ENCODE results near the gene A2M.
"Not testable (repeated sequence)": the region's sequence is repeated elsewhere in the genome, so short reads cannot be mapped to it uniquely, and the experiment has no call there.

Gene A2M

GRCh38 chr12:9144730-9145106 is 29.0 kb upstream of the A2M start:
- H3K9ac ChIP-seq (ENCODE audit: low read length) = no peak overlapping the region
- no peak overlapping the region for H3K4me3 ChIP-seq (ENCODE audit: low read length)
- H3K4me2 ChIP-seq (ENCODE audit: low read depth, low read length) = no peak overlapping the region
- no peaks in the 10 kb centered on the region for H3K9me2 ChIP-seq (replicated peaks; ENCODE audit: insufficient read depth, low read length)
- 0 out of 2 replicates have a peak, but pooled peaks cover 10% of the 10 kb centered on the region for H3K4me1 ChIP-seq (ENCODE audit: low read length)
- H2AFZ ChIP-seq (ENCODE audit: low read length) = no peak overlapping the region
- H3K36me3 ChIP-seq (replicated peaks; ENCODE audit: insufficient read depth, low read length) = no peaks in the 10 kb centered on the region
- no peaks in the 10 kb centered on the region for H3F3A ChIP-seq (ENCODE audit: insufficient read depth, low read length)
- no peaks in the 10 kb centered on the region for H3K79me2 ChIP-seq (ENCODE audit: low read length)
- TF ChIP-seq EZH2phosphoT487 (IDR thresholded peaks at IDR 0.05; ENCODE audit: low read length) = no peak
- no peak for TF ChIP-seq CTCF (IDR thresholded peaks at IDR 0.05; ENCODE audit: low read length)
- no peak for TF ChIP-seq EZH2 (optimal IDR thresholded peaks at IDR 0.05; ENCODE audit: low read depth, low read length)
- H3K27me3 ChIP-seq (replicated peaks; ENCODE audit: insufficient read depth, low read length) = no peaks in the 10 kb centered on the region
- DNase-seq = no peak
- H3K27ac ChIP-seq (ENCODE audit: low read length) = no peak overlapping the region
- no peaks in the 10 kb centered on the region for H4K20me1 ChIP-seq (ENCODE audit: insufficient read depth, low read length)
- H3K9me3 ChIP-seq (replicated peaks; ENCODE audit: insufficient read depth, low read length) = no peaks in the 10 kb centered on the region

GRCh38 chr12:9143929-9144729 is 28.4 kb upstream of the A2M start:
- H3K9ac ChIP-seq (ENCODE audit: low read length) = no peak overlapping the region
- H3K4me2 ChIP-seq (ENCODE audit: low read depth, low read length) = no peak overlapping the region
- H3K27me3 ChIP-seq (replicated peaks; ENCODE audit: insufficient read depth, low read length) = no peaks in the 10 kb centered on the region
- H3K9me3 ChIP-seq (replicated peaks; ENCODE audit: insufficient read depth, low read length) = no peaks in the 10 kb centered on the region
- no peak for TF ChIP-seq EZH2phosphoT487 (IDR thresholded peaks at IDR 0.05; ENCODE audit: low read length)
- TF ChIP-seq EZH2 (optimal IDR thresholded peaks at IDR 0.05; ENCODE audit: low read depth, low read length) = no peak
- TF ChIP-seq CTCF (IDR thresholded peaks at IDR 0.05; ENCODE audit: low read length) = no peak
- no peaks in the 10 kb centered on the region for H3K36me3 ChIP-seq (replicated peaks; ENCODE audit: insufficient read depth, low read length)
- no peak overlapping the region for H3K4me3 ChIP-seq (ENCODE audit: low read length)
- no peaks in the 10 kb centered on the region for H3K9me2 ChIP-seq (replicated peaks; ENCODE audit: insufficient read depth, low read length)
- no peaks in the 10 kb centered on the region for H4K20me1 ChIP-seq (ENCODE audit: insufficient read depth, low read length)
- no peaks in the 10 kb centered on the region for H3F3A ChIP-seq (ENCODE audit: insufficient read depth, low read length)
- 0 out of 2 replicates have a peak, but pooled peaks cover 10% of the 10 kb centered on the region for H3K4me1 ChIP-seq (ENCODE audit: low read length)
- H3K27ac ChIP-seq (ENCODE audit: low read length) = no peak overlapping the region
- H2AFZ ChIP-seq (ENCODE audit: low read length) = no peak overlapping the region
- DNase-seq = no peak
- no peaks in the 10 kb centered on the region for H3K79me2 ChIP-seq (ENCODE audit: low read length)

- DNase-seq = no peak
- Histone ChIP-seq H3F3A (ENCODE audit: insufficient read depth, low read length) (no peaks in the 10 kb centered on the region), H3K9me2 (replicated peaks; ENCODE audit: insufficient read depth, low read length) (no peaks in the 10 kb centered on the region), H3K9ac (ENCODE audit: low read length) (no peak overlapping the region), H3K9me3 (replicated peaks; ENCODE audit: insufficient read depth, low read length) (no peaks in the 10 kb centered on the region), H3K27ac (ENCODE audit: low read length) (no peak overlapping the region), H3K4me2 (ENCODE audit: low read depth, low read length) (no peak overlapping the region), H3K36me3 (replicated peaks; ENCODE audit: insufficient read depth, low read length) (no peaks in the 10 kb centered on the region), H2AFZ (ENCODE audit: low read length) (no peak overlapping the region), H3K27me3 (replicated peaks; ENCODE audit: insufficient read depth, low read length) (no peaks in the 10 kb centered on the region), H3K4me3 (ENCODE audit: low read length) (no peak overlapping the region), H3K79me2 (ENCODE audit: low read length) (no peaks in the 10 kb centered on the region), H3K4me1 (ENCODE audit: low read length) (0 out of 2 replicates have a peak, but pooled peaks cover 10% of the 10 kb centered on the region), H4K20me1 (ENCODE audit: insufficient read depth, low read length) (no peaks in the 10 kb centered on the region)
- TF ChIP-seq EZH2 (optimal IDR thresholded peaks at IDR 0.05; ENCODE audit: low read depth, low read length) (no peak), CTCF (IDR thresholded peaks at IDR 0.05; ENCODE audit: low read length) (no peak), EZH2phosphoT487 (IDR thresholded peaks at IDR 0.05; ENCODE audit: low read length) (no peak)
These were observed 27.4 kb upstream of the A2M start for GRCh38 chr12:9143137-9143536.

GRCh38 chr12:9139588-9140290 is 24.0 kb upstream of the A2M start:
- H4K20me1 ChIP-seq (ENCODE audit: insufficient read depth, low read length); H3K36me3 ChIP-seq (replicated peaks; ENCODE audit: insufficient read depth, low read length); H3K9me3 ChIP-seq (replicated peaks; ENCODE audit: insufficient read depth, low read length); H2AFZ ChIP-seq (ENCODE audit: low read length); H3K4me2 ChIP-seq (ENCODE audit: low read depth, low read length); H3K27me3 ChIP-seq (replicated peaks; ENCODE audit: insufficient read depth, low read length); DNase-seq; H3K4me1 ChIP-seq (ENCODE audit: low read length); H3K4me3 ChIP-seq (ENCODE audit: low read length); H3K79me2 ChIP-seq (ENCODE audit: low read length); H3K9me2 ChIP-seq (replicated peaks; ENCODE audit: insufficient read depth, low read length); H3F3A ChIP-seq (ENCODE audit: insufficient read depth, low read length); H3K9ac ChIP-seq (ENCODE audit: low read length); H3K27ac ChIP-seq (ENCODE audit: low read length): not testable (repeated sequence)
